ENCODE data around the gene SPTB.

DNA sequence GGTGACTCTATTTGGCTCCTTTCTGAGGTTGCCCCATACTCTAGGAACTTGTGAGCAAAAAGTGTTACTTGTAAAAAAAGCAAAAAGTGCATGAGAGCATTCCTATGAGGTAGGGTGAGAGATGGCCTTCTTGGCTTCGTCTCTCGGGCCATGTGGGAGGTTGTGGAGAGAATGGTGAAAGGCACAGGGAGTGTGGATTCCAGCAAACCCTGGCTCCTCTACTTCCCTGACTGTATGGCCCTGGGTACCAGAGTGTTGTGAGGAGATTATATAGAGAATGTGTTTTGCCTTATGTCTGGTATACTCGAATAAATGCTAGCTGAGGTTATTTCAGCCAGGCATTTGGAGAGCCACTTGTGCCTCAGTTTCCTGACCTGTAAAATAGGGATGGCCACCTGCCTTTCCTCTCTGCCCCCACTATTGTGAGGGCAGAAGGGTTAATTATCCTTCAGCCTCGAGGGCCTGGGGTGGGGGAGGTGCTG lies 164.5 kb downstream of the SPTB start:
- TF ChIP-seq POLR2AphosphoS5 (IDR thresholded peaks at IDR 0.05; ENCODE audit: insufficient read depth in 1 of 2, low read depth in 1 of 2) (no peak), CTCF (IDR thresholded peaks at IDR 0.05) (no peak), POLR2A (IDR thresholded peaks at IDR 0.05) (no peak)
